ENCODE results near the gene FAM174C. TPM values are rescaled to one million over a fixed set of nuclear protein-coding genes. Genes with fewer than 3 reads are reported as not detected.
A peak's percentile ranks its signal among the peaks of the same experiment; 100 is the strongest.

Gene FAM174C
- polyA plus RNA-seq, 6 donors from 2014 or later, result 48.9 to 80.0 (median 64.7) TPM

- ATAC-seq (ENCODE audit: low read depth in 2 of 2) (no peak), DNase-seq (no peak)
- Mint-ChIP-seq H3K4me3 (peak overlapping the region in 3 of 8 donors; percentile 19 to 62 (median 42)), H3K36me3 (peaks cover 4 to 11% of the 10 kb centered on the region in 2 donors), H3K27me3 (peaks cover 26 to 48% (median 33%) of the 10 kb centered on the region in 3 donors), H3K4me1 (peaks cover 0 to 11% (median 4%) of the 10 kb centered on the region in 3 donors), H3K27ac (no peak overlapping the region), H3K9me3 (no peaks in the 10 kb centered on the region)
Observed at GRCh38 chr19:1324249-1324805, 49.0 kb downstream of the FAM174C start.

GRCh38 chr19:1324806-1325567 lies 49.7 kb downstream of the FAM174C start:
- no peaks in the 10 kb centered on the region for H3K9me3 Mint-ChIP-seq
- peak; percentile 47 to 48 for ATAC-seq (ENCODE audit: low read depth in 2 of 2)
- H3K27ac Mint-ChIP-seq, result no peak overlapping the region
- peaks cover 26 to 46% (median 36%) of the 10 kb centered on the region in 3 donors for H3K27me3 Mint-ChIP-seq
- H3K4me1 Mint-ChIP-seq, result peaks cover 0 to 11% (median 4%) of the 10 kb centered on the region in 3 donors
- peak; percentile 15 for DNase-seq
- H3K36me3 Mint-ChIP-seq, result peaks cover 4 to 11% of the 10 kb centered on the region in 2 donors
- peak overlapping the region in 6 of 8 donors; percentile 37 to 74 (median 48) for H3K4me3 Mint-ChIP-seq

- H3K4me3 Mint-ChIP-seq, result peak overlapping the region in 3 of 8 donors; percentile 39 to 66 (median 53)
- no peaks in the 10 kb centered on the region for H3K9me3 Mint-ChIP-seq
- peaks cover 4 to 11% of the 10 kb centered on the region in 2 donors for H3K36me3 Mint-ChIP-seq
- H3K4me1 Mint-ChIP-seq, result peaks cover 0 to 11% (median 4%) of the 10 kb centered on the region in 3 donors
- H3K27me3 Mint-ChIP-seq, result peaks cover 24 to 53% (median 36%) of the 10 kb centered on the region in 3 donors
- DNase-seq (no peak), ATAC-seq (ENCODE audit: low read depth in 2 of 2) (no peak)
- H3K27ac Mint-ChIP-seq, result no peak overlapping the region
Observed at GRCh38 chr19:1325568-1326294, 50.4 kb downstream of the FAM174C start.

- Mint-ChIP-seq H3K27me3 (peaks cover 24 to 53% (median 29%) of the 10 kb centered on the region in 3 donors), H3K27ac (no peak overlapping the region), H3K4me1 (peaks cover 0 to 11% (median 4%) of the 10 kb centered on the region in 3 donors), H3K4me3 (peak overlapping the region in 1 of 8 donors; percentile 60), H3K9me3 (no peaks in the 10 kb centered on the region), H3K36me3 (peaks cover 4 to 10% of the 10 kb centered on the region in 2 donors)
- ATAC-seq (ENCODE audit: low read depth in 2 of 2) (no peak), DNase-seq (no peak)
Observed at GRCh38 chr19:1327125-1327524, 51.8 kb downstream of the FAM174C start.

Other genes starting within 250 kb of the FAM174C start
- 100 to 1,000 TPM; 408 to 648 (median 492) TPM for gene CNN2, start 248.9 kb upstream of the FAM174C start, polyA plus RNA-seq (ENCODE audit: low read depth in 6 of 6)
- gene ABCA7, start 235.4 kb upstream of the FAM174C start, polyA plus RNA-seq (ENCODE audit: low read depth in 6 of 6), result 10 to 100 TPM in 4 of 6 donors, 1 to 10 TPM in 2; 9.4 to 22.5 (median 11.1) TPM
- gene ARHGAP45, start 208.4 kb upstream of the FAM174C start, polyA plus RNA-seq (ENCODE audit: low read depth in 6 of 6), result 100 to 1,000 TPM; 181 to 432 (median 210) TPM
- 100 to 1,000 TPM; 134 to 205 (median 174) TPM for gene POLR2E, start 180.2 kb upstream of the FAM174C start, polyA plus RNA-seq (ENCODE audit: low read depth in 6 of 6)
- gene GPX4, start 171.5 kb upstream of the FAM174C start, polyA plus RNA-seq (ENCODE audit: low read depth in 6 of 6), result 100 to 1,000 TPM; 235 to 356 (median 314) TPM
- 1 to 10 TPM in 4 of 6 donors, under 1 TPM in 2; 0.78 to 2.3 (median 1.3) TPM for gene SBNO2, start 101.3 kb upstream of the FAM174C start, polyA plus RNA-seq (ENCODE audit: low read depth in 6 of 6)
- 10 to 100 TPM; 11.5 to 28.1 (median 15.7) TPM for gene STK11, start 69.8 kb upstream of the FAM174C start, polyA plus RNA-seq (ENCODE audit: low read depth in 6 of 6)
- gene CBARP, start 37.5 kb upstream of the FAM174C start, polyA plus RNA-seq (ENCODE audit: low read depth in 6 of 6), result not detected
- gene ATP5F1D, start 33.8 kb upstream of the FAM174C start, polyA plus RNA-seq (ENCODE audit: low read depth in 6 of 6), result 100 to 1,000 TPM; 132 to 222 (median 199) TPM
- 1 to 10 TPM in 5 of 6 donors, under 1 TPM in 1; 0.78 to 5.5 (median 2.7) TPM for gene MIDN, start 26.9 kb upstream of the FAM174C start, polyA plus RNA-seq (ENCODE audit: low read depth in 6 of 6)
- 100 to 1,000 TPM; 253 to 449 (median 334) TPM for gene CIRBP, start 6.2 kb upstream of the FAM174C start, polyA plus RNA-seq (ENCODE audit: low read depth in 6 of 6)
- not detected for gene EFNA2, start 10.3 kb downstream of the FAM174C start, polyA plus RNA-seq (ENCODE audit: low read depth in 6 of 6)
- 100 to 1,000 TPM; 201 to 230 (median 209) TPM for gene NDUFS7, start 108.4 kb downstream of the FAM174C start, polyA plus RNA-seq (ENCODE audit: low read depth in 6 of 6)
- 10 to 100 TPM; 14.4 to 24.6 (median 15.7) TPM for gene GAMT, start 126.0 kb downstream of the FAM174C start, polyA plus RNA-seq (ENCODE audit: low read depth in 6 of 6)
- 1 to 10 TPM; 3.6 to 7.5 (median 6.2) TPM for gene DAZAP1, start 132.1 kb downstream of the FAM174C start, polyA plus RNA-seq (ENCODE audit: low read depth in 6 of 6)
- gene RPS15, start 162.9 kb downstream of the FAM174C start, polyA plus RNA-seq (ENCODE audit: low read depth in 6 of 6), result 1,000 to 10,000 TPM; 2,496 to 3,315 (median 3,022) TPM
- under 1 TPM in 1 of 6 donors, not detected in 5; 0.03 TPM for gene APC2, start 174.6 kb downstream of the FAM174C start, polyA plus RNA-seq (ENCODE audit: low read depth in 6 of 6)
- gene C19orf25, start 203.7 kb downstream of the FAM174C start, polyA plus RNA-seq (ENCODE audit: low read depth in 6 of 6), result 10 to 100 TPM; 39.0 to 78.2 (median 46.9) TPM
- gene PCSK4, start 214.8 kb downstream of the FAM174C start, polyA plus RNA-seq (ENCODE audit: low read depth in 6 of 6), result under 1 TPM in 1 of 6 donors, not detected in 5; 0.09 TPM
- 1 to 10 TPM in 2 of 6 donors, under 1 TPM in 4; 0.72 to 1.4 (median 0.90) TPM for gene REEP6, start 215.7 kb downstream of the FAM174C start, polyA plus RNA-seq (ENCODE audit: low read depth in 6 of 6)
- gene ADAMTSL5, start 237.5 kb downstream of the FAM174C start, polyA plus RNA-seq (ENCODE audit: low read depth in 6 of 6), result not detected
- not detected for gene PLK5, start 248.5 kb downstream of the FAM174C start, polyA plus RNA-seq (ENCODE audit: low read depth in 6 of 6)